Left forelimb (tissue), 1 donor: ENCODE measurements around the gene FKBP4.

ENCODE experiments used
- DNase-seq: peaks from one replicate; pipeline ENCODE4 v3.0.0-alpha.2; 2018; ENCODE audit warnings: low spot score

The FKBP4 gene

DNA sequence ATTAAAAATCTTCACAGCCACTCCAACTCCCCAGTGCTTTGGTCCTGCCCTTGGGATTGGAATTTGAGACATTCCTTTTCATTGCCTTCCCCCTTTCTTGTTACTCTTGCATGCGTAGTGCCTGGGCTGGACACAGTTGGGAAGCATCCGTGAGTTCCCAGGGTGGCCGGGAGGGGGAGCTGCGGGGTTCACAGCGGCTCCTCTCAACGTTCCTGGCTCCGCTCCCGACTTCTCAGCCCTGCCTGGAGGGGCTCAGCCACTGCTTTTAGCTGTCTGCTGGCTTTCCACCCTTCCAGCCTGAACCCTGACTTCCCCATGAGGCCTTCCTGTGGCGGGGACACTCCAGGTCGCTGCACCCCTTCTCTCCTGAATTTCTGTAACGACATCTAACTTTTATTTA lies 58.9 kb downstream of the FKBP4 start:
- peak; percentile 86 for DNase-seq
